ENCODE data around the gene OR7G1. TPM values are rescaled to one million over a fixed set of nuclear protein-coding genes. Genes with fewer than 3 reads are reported as not detected.
A peak's percentile ranks its signal among the peaks of the same experiment; 100 is the strongest.

OR7G1 gene
- total RNA-seq, 1 experiment from 2014 or later = not detected

- ChIA-PET CTCF (no interaction called here), POLR2A (ENCODE audit: unreplicated experiment) (no interaction called here)
- Histone ChIP-seq H3K79me2 (ENCODE audit: low read depth) (no peaks in the 10 kb centered on the region), H4K20me1 (ENCODE audit: insufficient read depth) (no peaks in the 10 kb centered on the region), H3K27ac (no peak overlapping the region), H3K9me3 (ENCODE audit: insufficient read depth, low read depth) (no peaks in the 10 kb centered on the region), H3K4me1 (replicated peaks; ENCODE audit: insufficient read depth) (no peaks in the 10 kb centered on the region), H2AFZ (no peak overlapping the region), H3K27me3 (ENCODE audit: insufficient read depth, low read depth) (no peaks in the 10 kb centered on the region; the same call in 1 of the 2 replicates), H3K9me2 (ENCODE audit: insufficient read depth) (no peaks in the 10 kb centered on the region), H3K4me3 (no peak overlapping the region), H3K36me3 (ENCODE audit: low read depth) (no peaks in the 10 kb centered on the region), H3F3A (ENCODE audit: insufficient read depth, low read depth) (peaks cover 5% of the 10 kb centered on the region; the same call in 1 of the 2 replicates), H3K4me2 (no peak overlapping the region)
- intact Hi-C loops (cut with micrococcal nuclease; ENCODE audit: unreplicated experiment) = no loop called here
- no peak for TF ChIP-seq CTCF (conservative IDR thresholded peaks at IDR 0.05)
- no peak for TF ChIP-seq EZH2 (IDR thresholded peaks at IDR 0.05; ENCODE audit: low read depth)
- BruUV-seq (replicated peaks) = no TSS peak
- no peak for DNase-seq
Observed at GRCh38 chr19:9109959-9110358, 5.6 kb downstream of the OR7G1 start.

- Histone ChIP-seq H3K27ac (no peak within 1 kb of the TSS), H3K4me3 (no peak within 1 kb of the TSS), H4K20me1 (ENCODE audit: insufficient read depth) (no peaks in the 10 kb centered on the region), H3K79me2 (ENCODE audit: low read depth) (no peaks in the 10 kb centered on the region), H3K4me2 (0 out of 2 replicates have a peak within 1 kb of the TSS, but pooled peaks have one; percentile 9), H3F3A (ENCODE audit: insufficient read depth, low read depth) (peaks cover 5% of the 10 kb centered on the region; the same call in 1 of the 2 replicates), H3K9me3 (ENCODE audit: insufficient read depth, low read depth) (no peaks in the 10 kb centered on the region), H2AFZ (no peak within 1 kb of the TSS), H3K27me3 (ENCODE audit: insufficient read depth, low read depth) (peaks cover 8% of the 10 kb centered on the region; the same call in 1 of the 2 replicates), H3K9me2 (ENCODE audit: insufficient read depth) (no peaks in the 10 kb centered on the region), H3K4me1 (replicated peaks; ENCODE audit: insufficient read depth) (no peaks in the 10 kb centered on the region), H3K36me3 (ENCODE audit: low read depth) (no peaks in the 10 kb centered on the region)
- no peak for DNase-seq
- ChIA-PET CTCF (no interaction called here), POLR2A (ENCODE audit: unreplicated experiment) (interaction anchor here (0.8 kb wide), 1 partner anchor 527 kb away, joined by 3 read pairs; no protein-coding TSS in a partner anchor)
- no peak for TF ChIP-seq CTCF (conservative IDR thresholded peaks at IDR 0.05)
- TF ChIP-seq EZH2 (IDR thresholded peaks at IDR 0.05; ENCODE audit: low read depth) = no peak
- intact Hi-C loops (cut with micrococcal nuclease; ENCODE audit: unreplicated experiment) = no loop called here
- no TSS peak for BruUV-seq (replicated peaks)
Observed at GRCh38 chr19:9107375-9107774, 8.2 kb downstream of the OR7G1 start, which contains the start of gene OR7G2. OR7G2 (minus strand) TSS chr19:9107475; CDS start chr19:9103243, 4,232 bp downstream.

- no peak within 1 kb of the TSS for H2AFZ ChIP-seq
- H3F3A ChIP-seq (ENCODE audit: insufficient read depth, low read depth) = no peaks in the 10 kb centered on the region
- H3K27ac ChIP-seq = no peak within 1 kb of the TSS
- H3K79me2 ChIP-seq (ENCODE audit: low read depth) = no peaks in the 10 kb centered on the region
- no peaks in the 10 kb centered on the region for H3K36me3 ChIP-seq (ENCODE audit: low read depth)
- H4K20me1 ChIP-seq (ENCODE audit: insufficient read depth) = no peaks in the 10 kb centered on the region
- DNase-seq = no peak
- TF ChIP-seq EZH2 (IDR thresholded peaks at IDR 0.05; ENCODE audit: low read depth) (no peak), CTCF (conservative IDR thresholded peaks at IDR 0.05) (no peak)
- ChIA-PET CTCF (no interaction called here), POLR2A (ENCODE audit: unreplicated experiment) (interaction anchor here (0.6 kb wide), 1 partner anchor 258 kb away, joined by 13 read pairs; no protein-coding TSS in a partner anchor)
- H3K4me1 ChIP-seq (replicated peaks; ENCODE audit: insufficient read depth) = no peaks in the 10 kb centered on the region
- H3K4me3 ChIP-seq = no peak within 1 kb of the TSS
- intact Hi-C loops (cut with micrococcal nuclease; ENCODE audit: unreplicated experiment) = no loop called here
- H3K27me3 ChIP-seq (ENCODE audit: insufficient read depth, low read depth) = peaks cover 48% of the 10 kb centered on the region
- no peak within 1 kb of the TSS for H3K4me2 ChIP-seq
- BruUV-seq (replicated peaks) = no TSS peak
- H3K9me2 ChIP-seq (ENCODE audit: insufficient read depth) = no peaks in the 10 kb centered on the region
- no peaks in the 10 kb centered on the region for H3K9me3 ChIP-seq (ENCODE audit: insufficient read depth, low read depth)
Observed at GRCh38 chr19:9086761-9087160, 28.8 kb downstream of the OR7G1 start, which contains the start of gene OR1M1. OR1M1 (plus strand) TSS chr19:9087061; CDS start chr19:9093245, 6,184 bp downstream.
